Measurements from ENCODE around the gene SH3YL1.

Gene SH3YL1

DNA sequence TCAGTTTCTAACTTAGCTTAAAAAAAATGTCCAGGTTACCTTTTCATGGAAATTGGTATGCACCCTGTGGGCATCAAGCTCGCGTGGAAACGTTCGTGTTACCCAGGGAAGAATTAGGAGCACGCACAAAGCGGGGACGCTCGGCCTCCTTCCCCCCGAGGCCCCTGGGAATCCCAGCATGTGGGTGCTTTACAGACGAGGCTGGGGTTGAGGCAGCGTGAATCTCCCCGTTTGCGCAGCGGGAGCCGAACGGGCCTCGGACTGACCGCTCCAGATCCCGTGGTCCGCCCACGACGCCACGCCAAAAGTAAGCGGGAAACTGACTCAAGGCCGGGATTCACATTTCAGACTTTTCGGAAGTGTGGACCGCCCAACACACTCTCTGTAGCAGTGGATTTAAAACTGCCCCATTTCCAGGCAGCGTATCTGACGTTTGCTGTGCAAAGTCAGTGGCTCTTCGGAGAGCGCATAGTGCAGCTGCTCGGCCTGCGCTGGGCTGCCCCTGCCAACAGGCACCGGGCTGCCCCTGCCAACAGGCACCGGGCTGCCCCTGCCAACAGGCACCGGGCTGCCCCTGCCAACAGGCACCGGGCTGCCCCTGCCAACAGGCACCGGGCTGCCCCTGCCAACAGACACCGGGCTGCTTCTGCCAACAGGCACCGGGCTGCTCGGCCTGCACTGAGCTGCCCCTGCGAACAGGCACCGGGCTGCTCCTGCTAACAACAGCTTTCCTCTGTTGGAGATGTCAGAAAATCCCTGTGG is 49.7 kb downstream of the SH3YL1 start:
- DNase-seq: no peak

- DNase-seq: no peak
Observed at GRCh38 chr2:211486-212184, 52.2 kb downstream of the SH3YL1 start.

GRCh38 chr2:210660-211059 is 53.2 kb downstream of the SH3YL1 start:
- DNase-seq: no peak

DNA sequence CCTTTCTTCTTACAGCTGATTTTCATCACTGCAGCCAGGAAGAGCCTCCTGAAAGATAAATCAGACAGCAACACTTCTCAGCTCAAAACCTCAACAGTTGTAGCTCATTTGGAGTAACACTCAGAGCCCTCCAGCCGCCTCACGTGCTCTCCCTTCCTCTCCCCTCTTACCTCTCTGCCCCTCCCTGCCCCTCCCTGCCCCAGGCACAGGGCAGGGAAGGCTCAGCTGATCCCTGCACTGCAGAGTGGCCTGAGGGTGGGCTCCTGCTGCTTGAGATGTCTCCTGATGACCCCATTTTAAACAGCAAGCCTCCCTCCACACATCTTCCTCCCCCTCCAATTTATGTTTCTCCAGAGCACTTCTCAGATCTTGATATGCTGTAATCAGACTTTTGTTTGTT is 54.4 kb downstream of the SH3YL1 start:
- DNase-seq: no peak

GRCh38 chr2:208335-208734 is 55.5 kb downstream of the SH3YL1 start:
- no peak for DNase-seq

DNA sequence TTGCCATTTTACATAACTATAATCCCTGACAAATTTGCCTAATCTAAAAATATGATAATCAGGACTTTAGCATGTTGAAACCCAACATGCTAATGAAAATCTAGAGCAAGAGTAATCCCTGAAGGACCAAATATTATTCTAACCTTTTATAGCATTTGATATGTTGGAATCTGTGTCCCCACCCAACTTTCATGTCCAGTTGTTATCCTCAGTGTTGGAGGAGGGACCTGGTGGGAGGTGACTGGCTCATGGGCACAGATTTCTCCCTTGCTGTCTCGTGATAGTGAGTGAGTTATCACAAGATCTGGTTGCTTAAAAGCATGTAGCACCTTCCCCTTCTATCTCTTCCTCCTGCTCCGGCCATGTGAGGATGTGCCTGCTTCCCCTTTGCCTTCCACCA is 59.8 kb downstream of the SH3YL1 start:
- DNase-seq: no peak

DNA sequence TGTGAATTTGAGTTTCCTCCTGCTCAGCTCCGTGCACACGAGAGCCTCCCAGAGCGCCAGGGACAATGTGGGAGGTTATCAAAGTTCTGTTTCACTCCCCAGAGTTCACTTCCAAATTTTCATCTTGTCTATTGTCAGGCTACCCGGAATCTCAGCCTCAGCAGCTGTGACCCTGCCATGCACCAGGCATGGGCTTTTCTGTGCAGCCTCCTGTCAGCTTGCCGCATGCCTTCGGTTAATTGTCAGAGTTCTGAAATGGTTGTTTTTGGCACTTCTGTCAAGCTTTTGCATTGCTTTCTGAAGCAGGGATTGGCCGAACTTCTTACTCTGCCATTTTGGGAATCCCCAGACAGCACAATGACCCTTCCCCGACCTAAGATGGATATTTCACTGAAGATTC is 60.4 kb downstream of the SH3YL1 start:
- no peak for DNase-seq

DNA sequence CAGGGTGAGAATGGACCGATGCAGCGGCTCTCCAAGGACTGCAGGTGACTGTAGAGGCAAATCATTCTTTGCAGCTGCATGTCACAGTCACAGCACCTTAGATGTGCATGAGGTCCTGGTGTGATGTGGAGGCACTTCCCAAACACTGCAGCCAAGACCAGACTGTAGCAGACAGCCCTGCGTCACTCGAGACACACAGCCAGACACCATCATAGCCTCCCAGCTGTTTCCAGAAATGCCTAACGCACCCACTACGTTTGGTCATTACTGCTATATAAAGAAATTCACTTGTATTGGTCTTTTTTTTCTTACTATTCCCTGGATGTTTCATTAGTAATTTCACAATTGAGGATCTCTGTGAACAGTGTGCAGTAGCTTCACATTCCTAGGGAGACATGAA is 60.9 kb downstream of the SH3YL1 start:
- no peak for DNase-seq

DNA sequence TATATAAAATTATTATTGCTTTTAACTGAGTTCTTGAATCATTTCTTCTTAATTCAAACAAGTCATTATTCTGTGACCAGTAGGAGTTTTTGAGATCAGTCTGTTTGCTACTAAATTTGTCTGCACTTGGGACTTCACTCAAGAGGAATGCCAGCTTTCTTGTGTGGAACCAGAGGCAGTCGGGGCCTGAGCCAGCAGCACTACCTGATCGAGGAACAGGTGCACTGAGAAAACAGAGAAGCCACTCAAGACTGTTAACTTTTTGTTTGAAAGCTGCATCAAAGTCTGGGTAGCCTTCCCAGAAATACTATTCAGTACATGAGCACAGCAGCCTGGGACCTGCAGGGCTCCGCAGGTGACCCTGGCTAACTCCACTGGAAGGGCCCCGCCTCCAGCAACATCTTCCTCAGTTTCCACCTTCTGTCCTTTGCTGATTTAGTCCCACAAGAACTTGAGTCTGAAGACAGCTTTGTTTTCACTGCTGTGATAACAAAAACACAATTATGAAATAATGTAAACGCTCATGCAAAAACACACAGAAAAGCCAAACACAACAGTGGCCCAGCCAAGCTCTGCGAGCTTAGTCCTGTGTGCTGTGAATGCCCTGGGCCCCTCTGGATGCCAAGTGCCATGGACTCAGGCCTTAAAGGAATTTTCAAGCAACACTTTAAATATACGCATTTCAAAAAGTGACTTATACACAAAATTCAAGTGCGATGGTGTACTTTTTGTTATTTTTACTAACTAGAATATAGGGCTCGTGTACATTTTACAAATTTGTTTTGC is 62.0 kb downstream of the SH3YL1 start:
- DNase-seq: no peak

- no peak for DNase-seq
Observed at GRCh38 chr2:199041-199966, 64.5 kb downstream of the SH3YL1 start.

DNA sequence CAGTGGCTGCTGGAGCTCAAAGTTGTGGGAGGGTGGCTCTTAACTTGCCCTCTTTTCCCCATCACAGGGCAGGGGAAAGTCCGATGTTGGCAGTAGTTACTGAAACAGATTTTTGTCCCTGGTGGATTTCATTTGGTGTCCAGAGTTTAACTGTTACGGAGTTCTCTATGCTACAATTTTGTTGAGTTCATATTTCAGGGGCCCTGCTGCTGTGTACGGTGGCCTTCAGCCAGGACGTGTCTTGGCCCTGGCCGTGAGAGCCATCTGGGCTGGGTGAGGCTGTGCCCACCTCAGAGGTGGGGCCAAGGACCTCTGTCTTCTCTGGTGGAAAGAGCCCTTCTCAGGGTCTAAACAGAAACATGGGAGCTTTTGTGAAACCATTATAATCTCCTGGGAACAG is 67.4 kb downstream of the SH3YL1 start:
- no peak for DNase-seq

DNA sequence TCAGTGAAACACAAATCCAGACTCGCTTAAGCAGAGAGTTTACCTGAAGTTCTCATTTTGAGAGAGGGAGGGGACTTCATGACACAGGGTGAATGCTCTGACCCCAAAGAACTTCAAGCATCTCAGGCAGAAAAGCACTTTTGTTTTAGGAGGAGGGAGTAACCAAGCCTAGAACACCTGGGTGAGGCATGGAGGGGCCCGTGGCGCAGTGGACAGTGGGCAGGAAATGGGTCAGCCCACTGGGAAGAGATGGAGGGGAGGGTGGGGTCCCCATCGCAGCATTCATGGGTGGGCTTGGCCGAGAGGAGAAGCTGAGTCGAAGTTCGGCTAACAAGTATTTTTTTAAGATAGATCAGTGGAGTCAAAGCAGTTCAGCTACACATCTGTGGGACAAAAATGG is 67.9 kb downstream of the SH3YL1 start:
- DNase-seq: no peak

- DNase-seq: no peak
Observed at GRCh38 chr2:193141-193671, 70.6 kb downstream of the SH3YL1 start.

DNA sequence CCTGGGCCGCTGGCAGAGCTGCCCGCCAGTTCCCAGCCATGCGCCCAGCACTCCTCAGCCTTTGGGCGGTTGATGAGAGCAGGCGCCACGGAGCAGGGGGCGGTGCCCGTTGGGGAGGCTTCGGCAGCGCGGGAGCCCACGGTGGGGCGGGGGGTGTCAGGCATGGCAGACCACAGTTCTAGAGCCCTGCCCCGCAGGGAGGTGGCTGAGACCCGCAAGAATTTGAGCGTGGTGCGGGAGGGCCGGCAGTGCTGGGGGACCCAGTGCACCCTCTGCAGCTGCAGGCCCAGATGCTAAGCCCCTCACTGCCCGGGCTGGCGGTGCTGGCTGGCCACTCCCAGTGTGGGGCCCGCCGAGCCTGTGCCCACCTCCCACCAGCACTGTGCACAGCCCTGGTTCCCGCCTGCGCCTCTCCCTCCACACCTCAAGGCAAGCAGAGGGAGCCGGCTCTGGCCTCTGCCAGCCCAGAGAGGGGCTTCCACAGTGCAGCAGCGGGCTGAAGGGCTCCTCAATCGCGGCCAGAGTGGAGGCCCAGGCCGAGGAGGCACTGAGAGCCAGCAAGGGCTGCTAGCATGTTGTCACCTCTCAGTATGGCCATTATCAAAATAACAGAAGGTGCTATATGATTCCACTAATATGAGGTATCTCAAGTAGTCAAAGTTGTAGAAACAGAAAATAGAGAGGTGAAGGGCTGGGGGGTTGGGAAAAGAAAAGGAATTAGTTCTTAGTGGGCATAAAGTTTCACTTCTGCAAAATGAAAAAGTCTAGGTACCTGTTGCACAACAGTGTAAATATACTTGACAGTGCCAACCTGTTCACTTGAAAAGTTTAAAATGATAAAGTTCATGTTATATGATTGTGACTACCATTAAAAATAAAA is 72.3 kb downstream of the SH3YL1 start:
- DNase-seq: no peak

GRCh38 chr2:187825-188224 is 76.0 kb downstream of the SH3YL1 start:
- no peak for DNase-seq

DNA sequence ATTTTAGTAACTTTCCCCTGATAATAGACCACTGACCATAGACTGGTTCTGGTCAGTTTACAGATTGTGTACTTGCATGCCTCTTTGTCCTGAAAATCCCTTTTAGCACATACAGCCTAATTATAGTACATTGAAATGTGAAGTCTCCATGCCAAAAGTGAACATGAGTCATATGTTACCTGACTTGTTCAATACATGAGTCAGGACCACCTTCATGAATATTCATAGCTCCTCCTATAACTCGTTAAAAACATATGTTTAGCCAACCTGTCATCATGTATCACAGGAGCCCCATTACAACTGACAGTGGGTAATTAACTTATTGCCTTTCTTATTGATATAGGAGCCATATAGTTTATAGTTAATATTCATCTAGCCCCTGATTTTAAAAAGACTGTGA is 78.6 kb downstream of the SH3YL1 start:
- DNase-seq: no peak

DNA sequence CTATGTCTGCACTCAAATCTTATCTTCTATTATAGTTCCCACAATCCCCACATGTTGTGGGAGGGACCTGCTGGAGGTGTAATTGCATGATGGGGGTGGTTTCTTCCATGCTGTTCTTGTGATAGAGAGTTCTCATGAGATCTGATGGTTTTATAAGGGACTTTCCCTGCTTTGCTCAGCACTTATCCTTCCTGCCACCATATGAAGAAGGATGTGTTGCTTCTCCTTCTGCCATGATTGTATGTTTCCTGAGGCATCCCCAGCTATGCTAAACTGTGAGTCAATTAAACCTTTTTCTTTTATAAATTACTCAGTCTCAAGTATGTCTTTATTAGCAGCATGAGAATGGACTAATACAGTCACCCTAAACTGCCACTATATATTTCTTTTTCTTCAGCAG is 79.1 kb downstream of the SH3YL1 start:
- DNase-seq: no peak

- no peak for DNase-seq
Observed at GRCh38 chr2:182509-183122, 81.2 kb downstream of the SH3YL1 start.

- DNase-seq: no peak
Observed at GRCh38 chr2:180311-180710, 83.5 kb downstream of the SH3YL1 start.

GRCh38 chr2:179886-180285 is 83.9 kb downstream of the SH3YL1 start:
- DNase-seq: no peak

DNA sequence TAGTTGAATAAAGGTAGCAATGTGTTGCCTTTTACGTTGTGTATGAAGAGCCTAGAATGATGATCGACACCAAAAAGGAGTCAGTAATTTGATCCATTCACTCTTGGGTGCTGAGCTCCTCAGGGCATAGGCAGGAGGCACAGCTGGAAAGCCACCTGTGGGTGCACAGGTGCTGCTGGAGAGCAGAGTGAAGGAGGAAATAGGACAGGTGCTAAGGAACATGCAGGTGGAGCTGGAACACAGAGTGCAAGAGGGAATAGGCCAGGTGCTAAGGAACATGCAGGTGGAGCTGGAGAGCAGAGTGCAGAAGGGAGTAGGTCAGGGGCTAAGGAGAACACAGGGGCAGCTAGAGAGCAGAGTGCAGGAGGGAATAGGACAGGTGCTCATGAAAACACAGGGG is 86.1 kb downstream of the SH3YL1 start:
- no peak for DNase-seq

Measured in fibroblast of skin of right quadriceps (primary cell).